Fibroblast of the aortic adventitia (primary cell): ENCODE data around the gene CD1E. TPM values are rescaled to one million over a fixed set of nuclear protein-coding genes. Genes with fewer than 3 reads are reported as not detected.

Experiments
- DNase-seq: peaks from one replicate; pipeline ENCODE4 v3.0.0-alpha.2; 2010; ENCODE audit warnings: low read depth
- H3K4me3 ChIP-seq: 2 replicates; pipeline ENCODE4 v1.5.1; 2011; ENCODE audit warnings: low read depth, mild to moderate bottlenecking, control low read depth, low read length, moderate library complexity
- total RNA-seq: library from RNA; depleted of rRNA; stranded (reverse); fragments of >200 nt; gene quantifications from 2 replicates; pipeline ENCODE4 v1.2.3, GENCODE V29; 2012; ENCODE audit warnings: low replicate concordance
- TF ChIP-seq, protein P1 (sequence below): IDR thresholded peaks from 2 replicates; pipeline ENCODE4 v1.5.1; 2011; ENCODE audit warnings: mild to moderate bottlenecking, low read length, control low read depth, inconsistent platforms; ENCODE audit not compliant: insufficient read depth

CD1E gene
- total RNA-seq, result not detected in 2 replicates

DNA sequence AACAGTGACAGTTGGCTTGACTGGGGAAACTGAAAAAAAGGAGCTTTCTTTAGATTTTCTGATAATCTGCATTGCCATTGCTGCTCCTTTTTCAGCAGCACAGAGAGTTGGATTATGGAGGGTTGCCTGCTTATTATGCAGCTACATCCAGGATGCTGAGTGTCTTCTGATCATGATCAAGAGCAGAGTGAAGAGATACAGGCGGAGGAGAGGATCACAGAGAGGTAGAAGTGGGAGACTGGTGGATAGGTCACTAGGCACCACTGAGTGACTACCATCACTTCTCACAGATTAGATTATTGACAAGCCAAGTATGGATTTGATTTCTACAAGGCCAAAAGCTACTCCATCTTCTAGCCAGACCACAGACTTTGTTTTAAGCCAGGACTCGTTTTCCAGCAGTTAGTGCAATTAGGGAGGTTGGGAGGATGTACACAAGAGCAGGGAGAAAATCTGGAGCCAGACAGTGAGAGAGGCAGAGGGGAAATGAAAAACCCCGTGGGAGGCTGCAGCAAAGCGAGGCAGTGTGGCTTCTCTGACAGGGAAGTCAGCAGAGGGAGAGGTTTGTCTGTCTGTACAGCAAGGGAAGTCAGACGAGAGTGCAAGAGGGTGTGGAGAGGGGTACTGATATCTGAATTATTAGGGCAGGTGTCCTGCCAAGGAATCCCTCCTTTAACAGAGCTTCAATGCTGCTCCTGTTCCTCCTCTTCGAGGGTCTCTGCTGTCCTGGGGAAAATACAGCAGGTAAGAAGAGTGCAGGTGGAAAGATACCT, at the start of gene CD1E:
CD1E (plus strand) TSS at position 592 of the 773 bp plus-strand sequence; CDS start at position 687, 95 bp downstream.
- H3K4me3 ChIP-seq, result no peak within 1 kb of the TSS
- TF ChIP-seq, protein P1, sequence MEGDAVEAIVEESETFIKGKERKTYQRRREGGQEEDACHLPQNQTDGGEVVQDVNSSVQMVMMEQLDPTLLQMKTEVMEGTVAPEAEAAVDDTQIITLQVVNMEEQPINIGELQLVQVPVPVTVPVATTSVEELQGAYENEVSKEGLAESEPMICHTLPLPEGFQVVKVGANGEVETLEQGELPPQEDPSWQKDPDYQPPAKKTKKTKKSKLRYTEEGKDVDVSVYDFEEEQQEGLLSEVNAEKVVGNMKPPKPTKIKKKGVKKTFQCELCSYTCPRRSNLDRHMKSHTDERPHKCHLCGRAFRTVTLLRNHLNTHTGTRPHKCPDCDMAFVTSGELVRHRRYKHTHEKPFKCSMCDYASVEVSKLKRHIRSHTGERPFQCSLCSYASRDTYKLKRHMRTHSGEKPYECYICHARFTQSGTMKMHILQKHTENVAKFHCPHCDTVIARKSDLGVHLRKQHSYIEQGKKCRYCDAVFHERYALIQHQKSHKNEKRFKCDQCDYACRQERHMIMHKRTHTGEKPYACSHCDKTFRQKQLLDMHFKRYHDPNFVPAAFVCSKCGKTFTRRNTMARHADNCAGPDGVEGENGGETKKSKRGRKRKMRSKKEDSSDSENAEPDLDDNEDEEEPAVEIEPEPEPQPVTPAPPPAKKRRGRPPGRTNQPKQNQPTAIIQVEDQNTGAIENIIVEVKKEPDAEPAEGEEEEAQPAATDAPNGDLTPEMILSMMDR, result no peak
- no peak for DNase-seq

DNA sequence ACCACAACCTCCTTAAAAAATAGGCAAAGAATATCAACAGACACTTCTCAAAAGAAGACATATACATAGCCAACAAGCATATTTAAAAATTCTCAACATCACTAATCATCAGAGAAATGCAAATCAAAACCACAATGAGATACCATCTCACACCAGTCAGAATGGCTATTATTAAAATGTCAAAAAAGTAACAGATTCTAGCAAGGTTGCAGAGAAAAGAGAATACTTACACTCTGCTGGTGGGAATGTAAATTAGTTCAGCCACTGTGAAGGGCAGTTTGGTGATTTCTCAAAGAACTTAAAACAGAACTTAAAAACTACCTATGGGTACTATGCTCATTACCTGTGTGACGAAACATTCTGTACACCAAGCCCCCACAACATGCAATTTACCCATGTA, 43.1 kb upstream of the CD1E start:
- H3K4me3 ChIP-seq, result no peak overlapping the region
- TF ChIP-seq, protein P1, result no peak
- no peak for DNase-seq

DNA sequence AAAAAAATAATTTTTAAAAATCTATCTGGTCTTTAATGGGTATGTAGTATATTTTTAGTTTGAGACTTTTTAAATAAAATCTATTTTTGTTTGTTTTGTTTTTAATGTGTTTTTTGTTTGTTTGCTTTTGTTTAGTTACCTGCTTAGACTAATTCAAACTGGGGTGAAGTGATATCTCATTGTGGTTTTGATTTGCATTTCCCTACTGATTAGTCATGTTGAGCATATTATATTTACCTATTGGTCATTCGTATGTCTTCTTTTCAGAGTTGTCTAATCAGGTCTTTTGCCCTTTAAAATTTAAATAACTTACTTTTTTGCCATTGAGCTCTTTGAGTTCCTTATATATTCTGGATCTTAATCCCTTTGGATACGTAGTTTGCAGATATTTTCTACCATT, 42.6 kb upstream of the CD1E start:
- no peak for DNase-seq
- H3K4me3 ChIP-seq, result no peak overlapping the region
- TF ChIP-seq, protein P1, result no peak

DNA sequence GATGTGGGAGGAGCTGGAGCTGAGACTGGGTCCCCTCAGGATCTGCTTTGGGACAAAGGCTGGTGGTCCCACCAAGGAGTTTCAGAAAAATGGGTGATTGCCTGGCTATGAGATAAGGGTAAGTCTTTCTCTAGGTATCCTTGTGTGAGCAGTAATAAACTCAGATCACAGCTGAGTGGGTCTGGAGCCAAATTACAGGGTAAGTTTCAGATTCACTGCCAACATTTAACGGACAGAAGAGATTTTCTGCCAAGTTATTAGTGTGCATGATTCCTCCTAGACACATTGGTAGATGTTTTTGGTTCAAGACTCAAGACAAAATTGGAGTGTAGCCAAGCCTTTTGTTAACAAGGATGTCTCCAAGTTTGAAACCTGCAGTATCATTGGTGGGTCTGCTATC, 29.8 kb upstream of the CD1E start:
- no peak overlapping the region for H3K4me3 ChIP-seq
- DNase-seq, result no peak
- TF ChIP-seq, protein P1, result no peak

DNA sequence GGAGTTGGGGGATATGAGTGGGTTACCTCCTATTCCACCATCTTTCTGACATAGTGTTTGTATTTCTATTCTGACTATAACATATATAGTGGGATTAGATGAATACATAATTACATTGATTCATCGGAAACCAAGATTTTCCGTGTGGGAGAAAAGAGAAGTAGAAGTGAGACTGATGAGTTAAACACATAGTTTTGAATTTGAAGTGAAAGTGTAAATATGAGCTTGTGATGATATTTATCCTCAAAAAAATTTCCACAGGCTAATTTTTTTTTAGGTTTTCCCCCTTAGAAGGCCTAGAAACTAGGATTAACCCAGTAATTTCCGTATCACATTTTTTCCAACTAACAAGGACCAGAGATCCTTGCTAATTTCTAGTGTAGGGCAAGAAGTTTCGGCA, 29.3 kb upstream of the CD1E start:
- TF ChIP-seq, protein P1, result no peak
- DNase-seq, result no peak
- H3K4me3 ChIP-seq, result no peak overlapping the region

DNA sequence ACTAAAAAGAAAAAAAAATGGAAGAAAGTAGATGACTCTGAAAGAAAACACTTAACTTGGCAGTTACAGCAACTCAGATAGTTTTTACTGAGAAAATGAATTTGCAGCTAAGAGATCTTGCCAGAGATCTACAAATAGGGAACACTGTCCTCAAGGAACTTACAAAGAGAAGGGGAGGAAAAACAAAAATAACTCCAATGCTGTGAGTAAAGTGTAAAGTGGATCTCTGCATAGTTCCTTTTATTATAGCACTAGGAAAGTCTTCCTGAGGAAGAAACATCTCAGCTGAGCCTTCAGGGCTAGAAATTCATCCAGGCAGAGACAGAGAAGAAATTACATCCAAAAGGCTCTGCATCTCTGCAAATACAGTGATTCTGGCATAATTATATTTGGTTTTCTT, 26.2 kb upstream of the CD1E start:
- TF ChIP-seq, protein P1, result no peak
- H3K4me3 ChIP-seq, result no peak overlapping the region
- no peak for DNase-seq
